ENCODE results near the gene RSL24D1.

DNA sequence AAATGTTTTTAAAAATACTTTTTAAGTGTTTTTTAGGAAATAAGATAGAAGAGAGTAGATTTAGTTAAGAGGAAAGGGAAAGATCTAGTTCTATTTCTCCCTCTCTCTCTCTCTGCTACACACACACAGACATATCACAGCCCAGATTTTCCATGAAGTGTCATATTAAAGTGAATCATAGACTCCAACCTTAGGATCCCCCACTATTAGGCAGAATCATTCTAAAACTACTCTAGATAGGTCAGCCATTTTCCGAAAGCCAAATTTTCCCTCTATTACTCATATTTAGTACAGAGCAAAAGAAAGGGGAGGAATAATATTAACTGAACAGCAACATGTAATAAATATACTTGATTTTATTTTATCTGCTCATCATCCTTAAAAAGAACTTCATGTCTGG, 45.1 kb upstream of the RSL24D1 start:
- TF ChIP-seq JUND (IDR thresholded peaks at IDR 0.05) (no peak), RXRA (IDR thresholded peaks at IDR 0.05; ENCODE audit: borderline replicate concordance, low read depth) (no peak), TAF1 (IDR thresholded peaks at IDR 0.05; ENCODE audit: borderline replicate concordance, low read depth, low read length) (no peak), EZH2phosphoT487 (IDR thresholded peaks at IDR 0.05; ENCODE audit: borderline replicate concordance, low read depth) (no peak), CHD2 (IDR thresholded peaks at IDR 0.05; ENCODE audit: low read length, partially characterized antibody) (no peak), RCOR1 (IDR thresholded peaks at IDR 0.05; ENCODE audit: low read length) (no peak), SIN3A (IDR thresholded peaks at IDR 0.05; ENCODE audit: borderline replicate concordance, low read depth, low read length) (no peak), SMC3 (IDR thresholded peaks at IDR 0.05; ENCODE audit: low read depth, low read length) (no peak), POLR2AphosphoS5 (IDR thresholded peaks at IDR 0.05; ENCODE audit: low read depth, low read length) (no peak), NFIC (IDR thresholded peaks at IDR 0.05; ENCODE audit: borderline replicate concordance) (no peak)
- TF ChIP-seq, protein P1, sequence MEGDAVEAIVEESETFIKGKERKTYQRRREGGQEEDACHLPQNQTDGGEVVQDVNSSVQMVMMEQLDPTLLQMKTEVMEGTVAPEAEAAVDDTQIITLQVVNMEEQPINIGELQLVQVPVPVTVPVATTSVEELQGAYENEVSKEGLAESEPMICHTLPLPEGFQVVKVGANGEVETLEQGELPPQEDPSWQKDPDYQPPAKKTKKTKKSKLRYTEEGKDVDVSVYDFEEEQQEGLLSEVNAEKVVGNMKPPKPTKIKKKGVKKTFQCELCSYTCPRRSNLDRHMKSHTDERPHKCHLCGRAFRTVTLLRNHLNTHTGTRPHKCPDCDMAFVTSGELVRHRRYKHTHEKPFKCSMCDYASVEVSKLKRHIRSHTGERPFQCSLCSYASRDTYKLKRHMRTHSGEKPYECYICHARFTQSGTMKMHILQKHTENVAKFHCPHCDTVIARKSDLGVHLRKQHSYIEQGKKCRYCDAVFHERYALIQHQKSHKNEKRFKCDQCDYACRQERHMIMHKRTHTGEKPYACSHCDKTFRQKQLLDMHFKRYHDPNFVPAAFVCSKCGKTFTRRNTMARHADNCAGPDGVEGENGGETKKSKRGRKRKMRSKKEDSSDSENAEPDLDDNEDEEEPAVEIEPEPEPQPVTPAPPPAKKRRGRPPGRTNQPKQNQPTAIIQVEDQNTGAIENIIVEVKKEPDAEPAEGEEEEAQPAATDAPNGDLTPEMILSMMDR (IDR thresholded peaks at IDR 0.05): no peak
